ENCODE data around the gene CROCC2. TPM values are rescaled to one million over a fixed set of nuclear protein-coding genes. Genes with fewer than 3 reads are reported as not detected.

Gene CROCC2
- total RNA-seq, 1 experiment from 2014 or later = not detected

DNA sequence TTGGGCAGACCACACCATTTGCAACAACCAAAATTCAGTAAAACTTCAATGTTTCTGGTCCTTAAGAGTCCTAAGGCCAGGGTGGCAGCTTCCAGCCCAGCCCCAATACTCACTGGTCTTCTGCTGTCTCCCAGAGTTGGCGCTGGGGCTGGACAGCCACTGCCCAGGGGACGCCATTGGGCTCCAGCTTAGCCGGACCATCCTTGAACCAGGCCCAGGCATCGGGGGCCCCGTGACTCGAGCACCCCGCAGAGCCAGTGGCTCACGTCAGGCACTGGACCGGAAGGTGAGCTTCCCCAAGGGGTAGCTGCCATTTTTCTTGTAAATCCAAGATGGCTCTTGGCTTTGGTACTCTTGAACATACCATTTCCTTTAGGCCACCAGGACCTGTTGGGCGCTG lies 114.1 kb downstream of the CROCC2 start:
- H3K9me2 ChIP-seq (ENCODE audit: insufficient read depth) = no peaks in the 10 kb centered on the region
- CTCF ChIA-PET = no interaction called here

More for the DNA sequence above, 114.1 kb downstream of the CROCC2 start:
- no peak overlapping the region for H3K4me3 ChIP-seq (replicated peaks in 1 of 2; ENCODE audit: low read depth in 1 of 2, low read length in 2 of 2)
- ATAC-seq (no peak), DNase-seq (ENCODE audit: low read depth, low spot score) (no peak)
- no peaks in the 10 kb centered on the region for H4K20me1 ChIP-seq (ENCODE audit: insufficient read depth)
- ChIA-PET RAD21 (ENCODE audit: low non-redundant PET in 1 of 2, low total read pairs in 2 of 2, uncharacterized antibody in 2 of 2, unreplicated experiment in 2 of 2) (no interaction called here), POLR2A (no interaction called here)
- no peak overlapping the region for H3K4me2 ChIP-seq (ENCODE audit: low read length)
- no peaks in the 10 kb centered on the region for H3K79me2 ChIP-seq (ENCODE audit: insufficient read depth, low read length)
- no peaks in the 10 kb centered on the region for H3K27me3 ChIP-seq (ENCODE audit: insufficient read depth, low read length)
- H3K27ac ChIP-seq (ENCODE audit: low read depth, low read length) = no peak overlapping the region
- no peak overlapping the region for H3K9ac ChIP-seq (ENCODE audit: low read length)
- BruUV-seq (replicated peaks) = no TSS peak
- intact Hi-C loops (cut with micrococcal nuclease) = no loop called here
- TF ChIP-seq CTCF (IDR thresholded peaks at IDR 0.05 in 2 of 3, conservative IDR thresholded peaks at IDR 0.05 in 1 of 3; ENCODE audit: borderline replicate concordance in 1 of 3, insufficient read depth in 1 of 3, low read depth in 2 of 3, low read length in 2 of 3) (no peak), SIN3A (IDR thresholded peaks at IDR 0.05; ENCODE audit: low read depth) (no peak), RAD21 (IDR thresholded peaks at IDR 0.05; ENCODE audit: low read depth) (no peak), ZNF274 (IDR thresholded peaks at IDR 0.05; ENCODE audit: low read depth, low read length) (no peak), EGR1 (IDR thresholded peaks at IDR 0.05; ENCODE audit: low read depth) (no peak), ATF3 (IDR thresholded peaks at IDR 0.05) (no peak), ELF1 (IDR thresholded peaks at IDR 0.05; ENCODE audit: borderline replicate concordance, low read depth) (no peak), CEBPB (IDR thresholded peaks at IDR 0.05; ENCODE audit: low read depth) (no peak), JUND (IDR thresholded peaks at IDR 0.05) (no peak), FOSL1 (IDR thresholded peaks at IDR 0.05; ENCODE audit: low read depth) (no peak), EZH2phosphoT487 (IDR thresholded peaks at IDR 0.05; ENCODE audit: borderline replicate concordance) (no peak)
- TF ChIP-seq, protein P1, sequence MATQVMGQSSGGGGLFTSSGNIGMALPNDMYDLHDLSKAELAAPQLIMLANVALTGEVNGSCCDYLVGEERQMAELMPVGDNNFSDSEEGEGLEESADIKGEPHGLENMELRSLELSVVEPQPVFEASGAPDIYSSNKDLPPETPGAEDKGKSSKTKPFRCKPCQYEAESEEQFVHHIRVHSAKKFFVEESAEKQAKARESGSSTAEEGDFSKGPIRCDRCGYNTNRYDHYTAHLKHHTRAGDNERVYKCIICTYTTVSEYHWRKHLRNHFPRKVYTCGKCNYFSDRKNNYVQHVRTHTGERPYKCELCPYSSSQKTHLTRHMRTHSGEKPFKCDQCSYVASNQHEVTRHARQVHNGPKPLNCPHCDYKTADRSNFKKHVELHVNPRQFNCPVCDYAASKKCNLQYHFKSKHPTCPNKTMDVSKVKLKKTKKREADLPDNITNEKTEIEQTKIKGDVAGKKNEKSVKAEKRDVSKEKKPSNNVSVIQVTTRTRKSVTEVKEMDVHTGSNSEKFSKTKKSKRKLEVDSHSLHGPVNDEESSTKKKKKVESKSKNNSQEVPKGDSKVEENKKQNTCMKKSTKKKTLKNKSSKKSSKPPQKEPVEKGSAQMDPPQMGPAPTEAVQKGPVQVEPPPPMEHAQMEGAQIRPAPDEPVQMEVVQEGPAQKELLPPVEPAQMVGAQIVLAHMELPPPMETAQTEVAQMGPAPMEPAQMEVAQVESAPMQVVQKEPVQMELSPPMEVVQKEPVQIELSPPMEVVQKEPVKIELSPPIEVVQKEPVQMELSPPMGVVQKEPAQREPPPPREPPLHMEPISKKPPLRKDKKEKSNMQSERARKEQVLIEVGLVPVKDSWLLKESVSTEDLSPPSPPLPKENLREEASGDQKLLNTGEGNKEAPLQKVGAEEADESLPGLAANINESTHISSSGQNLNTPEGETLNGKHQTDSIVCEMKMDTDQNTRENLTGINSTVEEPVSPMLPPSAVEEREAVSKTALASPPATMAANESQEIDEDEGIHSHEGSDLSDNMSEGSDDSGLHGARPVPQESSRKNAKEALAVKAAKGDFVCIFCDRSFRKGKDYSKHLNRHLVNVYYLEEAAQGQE (IDR thresholded peaks at IDR 0.05; ENCODE audit: low read depth) = no peak
- TF ChIP-seq, protein P2, sequence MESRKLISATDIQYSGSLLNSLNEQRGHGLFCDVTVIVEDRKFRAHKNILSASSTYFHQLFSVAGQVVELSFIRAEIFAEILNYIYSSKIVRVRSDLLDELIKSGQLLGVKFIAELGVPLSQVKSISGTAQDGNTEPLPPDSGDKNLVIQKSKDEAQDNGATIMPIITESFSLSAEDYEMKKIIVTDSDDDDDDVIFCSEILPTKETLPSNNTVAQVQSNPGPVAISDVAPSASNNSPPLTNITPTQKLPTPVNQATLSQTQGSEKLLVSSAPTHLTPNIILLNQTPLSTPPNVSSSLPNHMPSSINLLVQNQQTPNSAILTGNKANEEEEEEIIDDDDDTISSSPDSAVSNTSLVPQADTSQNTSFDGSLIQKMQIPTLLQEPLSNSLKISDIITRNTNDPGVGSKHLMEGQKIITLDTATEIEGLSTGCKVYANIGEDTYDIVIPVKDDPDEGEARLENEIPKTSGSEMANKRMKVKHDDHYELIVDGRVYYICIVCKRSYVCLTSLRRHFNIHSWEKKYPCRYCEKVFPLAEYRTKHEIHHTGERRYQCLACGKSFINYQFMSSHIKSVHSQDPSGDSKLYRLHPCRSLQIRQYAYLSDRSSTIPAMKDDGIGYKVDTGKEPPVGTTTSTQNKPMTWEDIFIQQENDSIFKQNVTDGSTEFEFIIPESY (IDR thresholded peaks at IDR 0.05; ENCODE audit: extremely low read depth, insufficient replicate concordance, low read length) = no peak
- no peaks in the 10 kb centered on the region for H3K36me3 ChIP-seq (ENCODE audit: control insufficient read depth in 1 of 2, insufficient read depth in 2 of 2, low read length in 2 of 2)
- H2AFZ ChIP-seq (ENCODE audit: low read depth, low read length, poor library complexity, severe bottlenecking) = no peak overlapping the region
- peaks cover 0 to 7% of the 10 kb centered on the region in 2 experiments; a peak in 1 of 4 replicates for H3K4me1 ChIP-seq (ENCODE audit: control insufficient read depth in 1 of 2, insufficient read depth in 2 of 2, low read length in 2 of 2)
- peaks cover 3 to 5% of the 10 kb centered on the region in 2 experiments; a peak in 2 of 4 replicates for H3K9me3 ChIP-seq (ENCODE audit: control insufficient read depth in 1 of 2, insufficient read depth in 1 of 2, low read depth in 1 of 2, low read length in 2 of 2)
